GM18505 (cell line): Measurements from ENCODE around the gene S100A6.

Experiments
- ATAC-seq: cut with Tn5 transposase; IDR thresholded peaks from one replicate; pipeline ENCODE4 v1.9.1; 2021; ENCODE audit not compliant: unreplicated experiment
- POLR2A ChIP-seq: IDR thresholded peaks from 4 replicates; pipeline ENCODE4 v1.6.1; 2011; ENCODE audit warnings: borderline replicate concordance; ENCODE audit not compliant: insufficient read depth, insufficient read length; ENCODE audit errors: extremely low read depth

The S100A6 gene

DNA sequence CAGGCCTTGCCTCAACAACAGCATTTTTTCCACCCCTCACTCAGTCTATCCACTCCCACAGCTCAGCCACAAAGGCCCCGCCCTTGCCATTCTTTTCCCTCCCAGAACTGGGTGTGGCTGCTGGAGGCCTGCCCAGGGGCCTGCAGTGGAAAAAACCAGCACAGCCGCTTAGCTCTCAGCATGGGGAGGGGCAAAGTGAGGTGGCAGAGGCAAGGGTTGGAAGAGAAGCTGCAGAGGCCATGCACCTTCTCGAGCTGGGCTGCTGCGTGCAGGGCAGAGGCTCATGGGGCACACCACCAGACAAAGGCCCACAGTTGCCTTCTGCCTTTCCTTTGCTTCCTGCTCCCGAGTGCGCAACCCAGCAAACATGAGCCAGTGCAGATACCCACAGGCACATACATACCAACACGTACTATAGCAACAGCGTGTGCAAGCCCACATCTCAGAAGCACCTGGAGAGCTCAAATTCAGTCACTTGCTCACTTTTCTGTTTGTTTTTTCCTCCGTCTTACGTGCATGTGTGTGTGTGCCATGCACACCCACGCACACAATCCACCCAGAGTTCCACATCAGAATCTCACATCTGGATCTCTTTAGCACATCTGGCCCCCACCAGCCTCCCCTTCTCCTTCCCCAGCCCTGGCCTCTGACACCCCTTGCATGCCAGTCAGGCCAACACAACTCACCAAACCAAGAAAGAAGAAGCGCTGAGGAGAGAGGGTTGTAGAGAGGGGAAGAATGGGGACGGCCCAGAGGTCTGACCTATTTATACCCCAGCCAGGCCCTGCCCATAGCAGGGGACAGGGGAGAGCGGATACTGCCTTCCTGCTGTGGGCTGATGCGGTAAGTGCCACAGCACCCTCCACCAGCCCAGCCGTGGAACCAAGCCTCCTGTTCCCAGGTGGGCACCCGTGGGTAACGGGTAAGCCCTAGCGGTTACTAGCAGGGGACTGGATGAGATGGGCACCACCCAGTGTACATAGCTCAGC is 9.6 kb upstream of the S100A6 start, which contains the start of gene S100A4:
S100A4 (minus strand) TSS at position 740 of the 989 bp plus-strand sequence. CDS start 1,012 bp downstream, outside the sequence.
- TF ChIP-seq POLR2A = peak; percentile 8
- ATAC-seq = no peak

DNA sequence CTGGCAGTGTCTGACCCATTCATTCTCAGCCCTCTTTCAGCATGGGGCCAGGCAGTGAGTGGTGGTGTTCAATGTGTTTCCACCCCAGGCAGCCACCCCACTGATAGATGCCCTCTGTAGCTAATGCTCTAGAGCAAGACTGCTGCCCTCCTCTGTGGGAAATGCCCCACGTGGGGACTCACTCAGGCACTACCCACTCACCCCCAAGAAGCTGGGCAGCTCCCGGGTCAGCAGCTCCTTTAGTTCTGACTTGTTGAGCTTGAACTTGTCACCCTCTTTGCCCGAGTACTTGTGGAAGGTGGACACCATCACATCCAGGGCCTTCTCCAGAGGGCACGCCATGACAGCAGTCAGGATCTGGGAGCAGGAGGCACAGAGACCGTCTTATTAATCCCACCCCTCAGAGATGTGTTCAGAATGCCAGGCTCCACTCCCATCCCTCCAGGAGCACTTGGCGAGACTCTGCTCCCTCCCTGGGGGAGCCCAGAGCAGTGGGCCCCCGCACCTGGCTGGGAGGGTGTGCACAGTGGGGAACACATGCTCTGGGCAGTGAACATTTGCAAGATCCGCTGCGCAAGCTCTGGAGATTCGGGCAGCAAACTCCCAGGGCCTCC is 8.8 kb upstream of the S100A6 start:
- ATAC-seq = no peak
- no peak for TF ChIP-seq POLR2A

DNA sequence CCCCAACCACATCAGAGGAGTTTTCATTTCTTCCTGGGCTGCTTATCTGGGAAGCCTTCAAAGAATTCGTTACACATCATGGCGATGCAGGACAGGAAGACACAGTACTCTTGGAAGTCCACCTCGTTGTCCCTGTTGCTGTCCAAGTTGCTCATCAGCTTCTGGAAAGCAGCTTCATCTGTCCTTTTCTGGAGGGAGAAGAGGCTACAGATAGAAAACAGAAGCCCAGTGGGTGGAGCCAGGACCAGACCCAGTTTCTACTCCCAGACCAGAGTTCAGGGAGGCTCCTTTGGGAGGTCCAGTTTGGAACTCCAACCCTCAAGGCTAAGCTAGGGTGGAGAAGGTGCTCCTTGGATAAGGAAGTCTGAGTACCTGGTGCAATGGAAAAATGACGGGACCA is 7.9 kb upstream of the S100A6 start:
- no peak for ATAC-seq

DNA sequence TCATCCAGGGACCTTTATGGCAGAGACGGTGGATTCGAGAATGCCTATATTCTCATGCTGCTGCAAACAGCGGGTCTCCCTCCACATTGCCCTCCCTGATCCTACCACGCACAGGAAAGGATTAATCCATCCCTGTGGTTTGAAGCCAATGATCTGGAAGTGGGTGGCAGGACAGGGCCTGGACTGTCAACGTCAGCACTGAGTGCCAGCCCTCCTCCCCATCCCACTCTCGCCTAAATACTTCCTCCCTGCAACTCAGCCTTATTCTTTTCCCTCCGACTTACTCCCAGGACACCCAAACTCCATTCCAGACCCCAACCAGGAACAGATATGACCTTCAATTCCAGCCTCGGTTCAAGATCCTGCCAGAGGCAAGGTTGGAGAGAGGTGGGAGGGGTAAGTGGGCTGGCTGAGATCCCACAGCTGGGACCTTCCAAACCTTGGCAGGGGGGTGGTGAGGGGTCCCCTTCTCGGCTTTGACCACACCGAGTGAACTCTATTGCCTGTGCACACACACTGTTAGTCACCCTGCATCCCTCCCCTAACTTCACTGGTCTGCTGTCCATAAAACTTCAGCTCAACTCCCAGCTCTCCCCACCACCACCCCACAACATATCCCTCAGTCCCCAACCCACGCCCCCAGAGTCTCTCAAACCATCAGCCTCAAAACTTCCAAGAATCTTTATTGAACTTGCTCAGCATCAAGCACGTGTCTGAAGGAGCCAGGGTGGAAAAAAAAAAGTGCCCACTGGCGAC is 7.3 kb upstream of the S100A6 start:
- no peak for ATAC-seq
- TF ChIP-seq POLR2A = no peak

More for the DNA sequence above, 7.9 kb upstream of the S100A6 start:
- no peak for TF ChIP-seq POLR2A

DNA sequence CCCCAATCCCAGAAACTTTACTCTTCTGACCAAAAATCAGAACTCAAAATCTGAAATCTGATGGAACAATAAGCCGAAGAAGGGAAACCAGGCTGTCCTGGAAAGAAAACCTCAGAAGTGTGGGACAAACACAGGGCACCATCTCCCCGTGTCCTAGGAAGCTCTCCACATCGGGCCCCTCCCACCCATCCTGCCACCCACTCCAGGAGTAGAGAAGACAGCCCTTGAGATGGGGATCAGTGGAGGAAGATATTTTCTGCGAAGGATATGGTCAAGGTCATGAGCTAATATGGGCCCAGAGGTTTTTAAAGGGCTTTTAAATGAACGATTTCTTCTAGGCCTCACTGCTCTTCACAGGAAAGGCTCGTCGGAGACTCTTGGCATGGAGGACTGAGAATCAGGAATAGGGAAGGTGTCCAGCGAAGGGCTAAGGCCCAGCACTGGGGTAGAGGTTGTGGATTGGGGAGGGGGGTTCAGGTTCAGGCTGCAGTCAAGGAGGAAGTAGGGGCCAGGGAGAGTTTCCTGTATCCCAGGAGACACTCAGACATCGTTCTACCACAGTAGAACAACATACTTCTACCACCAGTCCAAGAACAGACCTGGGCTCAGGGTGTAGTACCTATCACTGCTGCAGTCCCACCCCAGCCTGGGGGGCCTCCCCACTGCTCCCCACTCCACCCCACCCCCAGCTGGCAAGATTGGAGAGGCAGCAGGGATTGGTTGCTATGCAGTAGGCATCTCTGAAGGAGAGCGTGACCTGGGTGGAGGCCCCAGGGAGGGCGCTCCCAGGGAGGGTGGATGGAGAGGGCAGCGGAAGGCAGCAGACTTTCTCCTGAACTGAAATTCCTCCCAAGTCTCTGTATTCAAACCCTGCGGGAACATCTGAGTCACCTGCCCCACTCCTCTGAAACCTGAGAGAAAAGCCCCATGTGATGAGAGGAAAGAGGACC is 6.1 kb upstream of the S100A6 start:
- ATAC-seq = no peak

DNA sequence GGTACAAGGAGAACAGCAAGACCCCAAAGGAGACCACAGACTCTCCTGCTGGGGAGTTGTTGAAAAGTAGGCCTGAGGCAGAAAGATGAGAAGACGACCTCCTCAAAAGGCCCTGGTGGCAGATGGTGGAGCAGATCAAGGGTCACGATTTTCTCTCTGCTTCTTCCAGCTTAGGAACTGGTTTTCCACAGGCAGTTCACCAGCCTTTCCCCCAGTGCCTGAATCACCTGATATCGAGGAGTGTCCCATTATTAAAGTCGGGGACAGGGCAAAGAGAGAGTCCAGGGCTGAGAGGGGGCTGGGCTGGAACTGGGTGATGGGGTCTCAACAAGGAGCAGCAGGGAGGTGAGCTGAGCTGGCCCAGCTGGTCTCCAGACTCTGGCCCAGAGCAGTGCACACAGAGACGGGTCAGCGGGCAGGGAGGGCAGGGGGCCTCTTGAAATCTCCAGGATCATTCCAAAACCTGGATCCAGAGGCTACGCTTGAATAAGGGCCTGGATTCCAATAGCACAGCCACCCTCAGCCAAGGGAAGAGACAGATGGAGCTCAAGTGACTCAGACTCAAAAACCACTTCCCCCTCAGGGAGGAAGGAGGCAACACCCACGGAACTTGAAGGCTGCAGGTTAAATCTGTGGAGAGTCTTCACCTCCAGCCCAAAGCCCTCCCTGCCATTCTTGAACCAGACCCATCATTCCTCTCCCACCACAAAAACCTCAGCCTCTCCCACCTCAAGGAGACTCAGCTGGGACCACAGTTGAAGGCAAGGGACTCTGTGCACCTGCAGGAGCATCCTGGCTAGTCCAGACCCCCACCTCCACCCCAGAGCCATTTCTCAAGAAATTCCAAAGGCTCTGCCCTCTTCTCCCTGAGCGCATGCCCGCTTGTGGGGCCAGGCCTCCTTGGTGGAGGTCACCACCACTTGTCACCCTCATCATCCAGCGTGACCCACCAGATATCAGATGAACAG is 4.9 kb upstream of the S100A6 start, which contains the start of gene S100A5:
S100A5 (minus strand) TSS at position 541 of the 968 bp plus-strand sequence. CDS start 743 bp downstream, outside the sequence.
- no peak for ATAC-seq
- no peak for TF ChIP-seq POLR2A

More for the DNA sequence above, 6.1 kb upstream of the S100A6 start:
- no peak for TF ChIP-seq POLR2A

DNA sequence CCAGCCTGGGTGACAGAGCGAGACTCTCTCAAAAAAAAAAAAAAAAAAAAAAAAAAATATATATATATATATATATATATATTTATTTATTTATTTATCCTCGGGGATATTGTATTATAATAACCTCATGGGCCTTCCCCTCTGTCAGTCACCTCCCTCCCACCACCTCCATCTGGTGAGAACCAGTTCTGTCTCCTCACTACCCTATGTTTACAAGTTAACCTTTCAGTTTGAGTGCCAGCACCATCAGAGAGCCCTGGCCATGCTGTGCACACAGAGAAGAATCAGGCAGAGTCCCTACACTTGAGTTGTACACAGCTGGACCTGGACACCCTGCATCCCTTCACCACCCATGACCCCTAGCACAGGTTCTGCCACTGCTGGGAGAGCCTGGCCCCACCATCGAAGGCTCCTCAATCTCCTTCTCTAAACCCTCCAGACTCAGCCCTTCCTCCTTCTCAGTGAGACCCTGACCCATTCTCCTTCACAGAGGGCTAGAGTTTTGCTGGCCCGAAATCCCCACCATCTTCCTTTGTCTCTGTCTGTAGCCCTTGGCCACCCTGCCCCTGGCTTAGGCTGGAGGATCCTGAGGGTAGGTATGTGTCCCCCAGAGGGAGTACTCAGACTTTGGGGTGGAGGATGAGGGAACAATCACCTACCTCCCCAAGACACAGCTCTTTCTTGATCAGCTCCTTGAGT is 3.8 kb upstream of the S100A6 start:
- TF ChIP-seq POLR2A = no peak

DNA sequence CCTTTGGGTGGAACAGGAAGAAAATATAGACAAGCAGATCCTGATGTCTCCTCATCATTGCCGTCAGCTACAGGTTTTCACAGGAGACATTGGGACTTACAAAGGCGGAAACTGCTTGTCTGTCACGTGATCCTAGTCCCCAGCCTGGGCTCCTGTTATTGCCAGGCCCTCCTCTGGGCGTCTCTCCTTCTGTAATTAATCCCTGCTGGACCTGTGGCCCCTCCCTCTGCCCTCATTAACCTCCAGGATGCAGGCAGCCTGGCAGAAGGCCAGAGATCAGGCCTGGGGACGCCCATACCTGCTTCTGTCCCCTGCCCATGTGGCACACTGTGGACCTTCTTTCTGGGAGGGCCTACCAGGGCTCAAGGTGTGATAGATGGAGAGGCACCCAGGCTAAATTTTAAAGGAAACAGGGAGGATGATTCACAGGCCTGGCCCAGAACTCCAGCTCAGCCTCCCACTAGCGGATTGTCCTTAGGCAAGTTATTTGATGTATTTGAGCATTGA is 2.6 kb upstream of the S100A6 start:
- no peak for ATAC-seq
- TF ChIP-seq POLR2A = no peak

More for the DNA sequence above, 3.8 kb upstream of the S100A6 start:
- no peak for ATAC-seq

DNA sequence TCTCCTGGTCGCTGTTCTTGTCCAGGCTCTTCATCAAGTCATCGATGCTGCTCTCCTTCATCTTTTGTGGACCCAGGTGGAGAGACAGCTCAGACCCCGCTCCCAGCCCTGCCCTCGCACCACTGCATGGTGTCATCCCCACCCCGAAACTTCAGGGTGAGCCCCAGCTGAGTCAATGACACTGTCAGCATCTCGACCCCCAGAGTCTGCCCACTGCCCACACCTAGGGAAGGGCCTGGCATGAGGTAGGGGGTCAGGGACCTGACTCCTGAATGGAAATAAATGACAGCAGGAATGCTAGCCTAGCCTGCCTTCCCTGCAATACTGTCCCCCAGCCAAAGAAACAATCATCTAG is 1.6 kb upstream of the S100A6 start:
- TF ChIP-seq POLR2A = no peak
- no peak for ATAC-seq

DNA sequence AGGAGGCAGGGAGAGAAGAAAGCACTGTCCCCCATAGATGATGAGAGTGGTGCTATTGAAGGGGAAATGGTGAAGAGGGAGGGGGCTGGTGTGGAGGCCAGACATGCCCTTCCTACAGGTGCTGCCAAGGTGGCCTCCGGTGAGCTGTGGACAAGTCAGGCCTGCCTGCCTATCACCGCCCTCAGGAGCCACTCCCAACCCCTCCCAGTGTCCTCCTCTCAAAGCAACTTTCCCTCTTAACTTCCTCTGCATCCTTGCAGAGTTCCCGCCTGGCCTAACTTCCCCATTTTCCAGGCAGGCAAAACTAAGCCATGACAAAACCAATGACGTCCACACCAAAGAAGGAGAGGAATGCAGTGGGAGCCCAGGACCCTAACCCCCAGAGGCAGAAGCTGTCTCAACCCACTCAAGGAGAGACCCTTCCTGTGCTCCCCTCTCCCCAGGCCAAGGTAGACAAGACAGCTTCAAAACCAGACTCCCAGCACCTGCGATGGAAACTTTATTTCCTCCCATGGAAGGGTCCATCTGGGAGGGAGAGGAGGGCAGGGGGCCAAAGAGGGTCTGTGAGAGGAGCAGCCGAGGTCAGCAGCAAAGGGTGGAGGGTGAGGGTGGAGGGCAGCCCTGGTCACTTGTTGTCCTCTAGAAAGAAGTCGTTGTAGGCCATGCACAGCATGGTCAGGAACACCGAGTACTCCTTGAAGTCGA is 1.0 kb upstream of the S100A6 start:
- ATAC-seq = no peak
- no peak for TF ChIP-seq POLR2A
